DND-41 (cell line): ENCODE measurements around the gene NDUFB11.

Experiments
- EZH2 ChIP-seq: IDR thresholded peaks from 3 replicates; pipeline ENCODE4 v1.6.1; 2012; ENCODE audit warnings: borderline replicate concordance, low read depth, mild to moderate bottlenecking, moderate library complexity, low read length, inconsistent platforms; ENCODE audit not compliant: severe bottlenecking
- TF ChIP-seq, protein P1 (sequence below): IDR thresholded peaks from 2 replicates; pipeline ENCODE4 v1.5.1; 2012; ENCODE audit warnings: borderline replicate concordance, low read length, moderate library complexity, mild to moderate bottlenecking; ENCODE audit not compliant: poor library complexity, severe bottlenecking; ENCODE audit errors: extremely low read depth

DNA sequence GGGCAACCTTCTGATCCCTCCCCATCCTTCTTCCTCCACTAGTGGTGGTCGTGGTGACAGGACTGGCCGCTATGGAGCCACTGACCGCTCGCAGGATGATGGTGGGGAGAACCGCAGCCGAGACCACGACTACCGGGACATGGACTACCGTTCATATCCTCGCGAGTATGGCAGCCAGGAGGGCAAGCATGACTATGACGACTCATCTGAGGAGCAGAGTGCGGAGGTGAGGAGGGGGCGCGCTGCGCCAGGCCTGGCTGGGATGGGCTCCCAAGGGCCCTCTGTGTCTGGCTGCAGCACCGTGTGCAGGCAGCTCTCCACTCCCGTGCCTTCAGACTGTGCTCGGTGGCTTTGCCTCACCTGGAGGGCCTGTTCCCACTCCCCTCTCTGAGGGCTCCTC lies 24.8 kb upstream of the NDUFB11 start:
- TF ChIP-seq, protein P1, sequence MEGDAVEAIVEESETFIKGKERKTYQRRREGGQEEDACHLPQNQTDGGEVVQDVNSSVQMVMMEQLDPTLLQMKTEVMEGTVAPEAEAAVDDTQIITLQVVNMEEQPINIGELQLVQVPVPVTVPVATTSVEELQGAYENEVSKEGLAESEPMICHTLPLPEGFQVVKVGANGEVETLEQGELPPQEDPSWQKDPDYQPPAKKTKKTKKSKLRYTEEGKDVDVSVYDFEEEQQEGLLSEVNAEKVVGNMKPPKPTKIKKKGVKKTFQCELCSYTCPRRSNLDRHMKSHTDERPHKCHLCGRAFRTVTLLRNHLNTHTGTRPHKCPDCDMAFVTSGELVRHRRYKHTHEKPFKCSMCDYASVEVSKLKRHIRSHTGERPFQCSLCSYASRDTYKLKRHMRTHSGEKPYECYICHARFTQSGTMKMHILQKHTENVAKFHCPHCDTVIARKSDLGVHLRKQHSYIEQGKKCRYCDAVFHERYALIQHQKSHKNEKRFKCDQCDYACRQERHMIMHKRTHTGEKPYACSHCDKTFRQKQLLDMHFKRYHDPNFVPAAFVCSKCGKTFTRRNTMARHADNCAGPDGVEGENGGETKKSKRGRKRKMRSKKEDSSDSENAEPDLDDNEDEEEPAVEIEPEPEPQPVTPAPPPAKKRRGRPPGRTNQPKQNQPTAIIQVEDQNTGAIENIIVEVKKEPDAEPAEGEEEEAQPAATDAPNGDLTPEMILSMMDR: no peak
- TF ChIP-seq EZH2: no peak
